ENCODE measurements around the gene CDKAL1. TPM values are rescaled to one million over a fixed set of nuclear protein-coding genes. Genes with fewer than 3 reads are reported as not detected.

The CDKAL1 gene
- total RNA-seq, 2 experiments from 2014 or later = 23.5 to 26.9 TPM

GRCh38 chr6:20851795-20852194, 317.5 kb downstream of the CDKAL1 start:
- H3K27me3 Mint-ChIP-seq = no peaks in the 10 kb centered on the region
- CTCF ChIA-PET = no interaction called here
- no peaks in the 10 kb centered on the region for H3K9me3 Mint-ChIP-seq
- POLR2A ChIA-PET = no interaction called here
- H3K27ac Mint-ChIP-seq = no peak overlapping the region
- H3K4me3 Mint-ChIP-seq = no peak overlapping the region
- no peak for DNase-seq
- H3K4me1 Mint-ChIP-seq = peaks cover 3% of the 10 kb centered on the region
- peaks cover 8% of the 10 kb centered on the region for H3K36me3 Mint-ChIP-seq (ENCODE audit: low read depth)

DNA sequence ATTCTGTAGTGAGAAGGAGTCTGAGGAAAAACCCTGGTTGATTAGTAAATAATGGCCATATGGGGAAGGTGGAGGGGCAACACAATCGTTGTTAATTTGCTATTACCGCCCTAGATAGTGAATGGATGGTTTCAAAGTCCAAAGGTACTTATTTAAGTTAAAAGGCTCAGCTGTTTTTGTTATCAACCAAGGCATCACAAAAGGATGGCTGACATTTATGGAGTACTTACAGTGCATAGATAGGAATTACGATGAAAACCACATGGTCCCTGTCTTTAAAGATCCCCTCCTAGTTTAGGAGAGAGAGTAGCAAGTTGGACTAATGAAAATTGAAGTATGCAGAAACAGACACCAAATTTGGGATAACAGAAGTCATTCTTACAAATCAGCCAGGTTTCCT, 319.6 kb downstream of the CDKAL1 start:
- POLR2A ChIA-PET = no interaction called here
- DNase-seq = no peak
- H3K36me3 Mint-ChIP-seq (ENCODE audit: low read depth) = no peaks in the 10 kb centered on the region

GRCh38 chr6:20856681-20857288, 322.5 kb downstream of the CDKAL1 start:
- DNase-seq = no peak
- ChIA-PET CTCF (no interaction called here), POLR2A (no interaction called here)
- Mint-ChIP-seq H3K4me3 (no peak overlapping the region), H3K4me1 (no peaks in the 10 kb centered on the region), H3K9me3 (no peaks in the 10 kb centered on the region), H3K27me3 (no peaks in the 10 kb centered on the region), H3K27ac (no peak overlapping the region), H3K36me3 (ENCODE audit: low read depth) (no peaks in the 10 kb centered on the region)

More for the DNA sequence above, 319.6 kb downstream of the CDKAL1 start:
- Mint-ChIP-seq H3K27ac (no peak overlapping the region), H3K4me1 (no peaks in the 10 kb centered on the region), H3K9me3 (no peaks in the 10 kb centered on the region), H3K4me3 (no peak overlapping the region), H3K27me3 (no peaks in the 10 kb centered on the region)
- CTCF ChIA-PET = no interaction called here

- Mint-ChIP-seq H3K27me3 (no peaks in the 10 kb centered on the region), H3K36me3 (ENCODE audit: low read depth) (no peaks in the 10 kb centered on the region), H3K4me1 (no peaks in the 10 kb centered on the region), H3K27ac (no peak overlapping the region), H3K4me3 (no peak overlapping the region), H3K9me3 (no peaks in the 10 kb centered on the region)
- ChIA-PET POLR2A (no interaction called here), CTCF (no interaction called here)
- no peak for DNase-seq
These were observed 327.2 kb downstream of the CDKAL1 start for GRCh38 chr6:20861481-20861880.

DNA sequence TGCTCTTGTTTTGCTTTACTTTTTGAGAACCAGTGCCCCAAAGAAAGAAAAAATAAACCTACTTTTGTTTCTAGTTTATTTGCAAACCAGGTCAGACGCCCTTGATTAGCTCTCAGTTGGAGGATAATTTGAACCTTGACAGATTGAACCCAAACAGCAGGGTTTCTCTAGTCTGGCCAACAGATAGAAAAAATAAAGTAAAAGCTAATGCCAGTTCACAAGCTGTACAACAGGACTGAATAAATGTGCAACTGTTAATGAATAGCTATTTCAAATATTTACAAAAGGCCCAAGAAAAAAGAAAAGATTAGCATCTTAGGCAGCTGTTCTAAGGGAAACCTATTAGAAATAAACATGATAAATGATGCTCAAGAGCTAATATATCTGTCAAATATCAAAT, 331.8 kb downstream of the CDKAL1 start:
- DNase-seq = no peak
- H3K27ac Mint-ChIP-seq = no peak overlapping the region
- H3K9me3 Mint-ChIP-seq = no peaks in the 10 kb centered on the region
- ChIA-PET POLR2A (no interaction called here), CTCF (interaction anchor here (0.7 kb wide), 1 partner anchor 58 kb away, joined by 3 read pairs; no protein-coding TSS in a partner anchor)
- peaks cover 1% of the 10 kb centered on the region for H3K36me3 Mint-ChIP-seq (ENCODE audit: low read depth)
- no peak overlapping the region for H3K4me3 Mint-ChIP-seq
- no peaks in the 10 kb centered on the region for H3K27me3 Mint-ChIP-seq
- H3K4me1 Mint-ChIP-seq = no peaks in the 10 kb centered on the region

DNA sequence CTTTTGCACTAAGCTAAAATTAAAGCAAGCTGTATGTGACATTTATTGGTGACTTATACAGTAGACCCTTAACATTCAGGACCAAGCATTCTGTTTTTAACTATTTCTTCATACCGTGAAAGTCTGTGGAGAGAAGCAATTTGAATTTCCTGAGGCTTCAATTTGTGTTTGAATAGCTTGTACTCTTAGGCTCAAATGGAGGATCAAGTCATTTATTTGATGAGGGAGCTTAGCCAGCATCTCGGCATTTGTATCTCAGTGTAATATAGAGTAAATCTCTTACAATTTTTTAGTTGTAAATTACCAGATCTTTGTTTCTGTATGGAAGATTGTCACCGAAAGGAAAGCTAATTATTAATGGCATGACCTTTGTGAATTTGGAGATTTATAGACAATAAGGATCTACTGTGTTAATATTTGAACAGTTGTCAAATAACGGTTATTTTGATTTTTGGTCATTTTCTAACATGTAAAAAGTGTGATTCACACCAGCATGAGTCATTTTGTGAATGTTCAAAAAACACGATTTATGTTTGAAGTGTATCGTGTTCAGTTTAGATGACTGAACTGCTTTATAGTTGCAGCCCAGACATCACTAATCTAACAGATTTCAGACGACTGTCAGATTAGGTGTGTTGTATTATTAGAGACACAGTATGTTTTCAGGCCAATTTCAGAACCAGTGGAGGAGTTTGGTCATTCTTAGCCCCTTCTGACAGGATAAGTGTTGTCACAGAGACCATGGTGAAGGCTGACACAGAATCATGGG, 332.9 kb downstream of the CDKAL1 start:
- H3K27ac Mint-ChIP-seq = no peak overlapping the region

DNA sequence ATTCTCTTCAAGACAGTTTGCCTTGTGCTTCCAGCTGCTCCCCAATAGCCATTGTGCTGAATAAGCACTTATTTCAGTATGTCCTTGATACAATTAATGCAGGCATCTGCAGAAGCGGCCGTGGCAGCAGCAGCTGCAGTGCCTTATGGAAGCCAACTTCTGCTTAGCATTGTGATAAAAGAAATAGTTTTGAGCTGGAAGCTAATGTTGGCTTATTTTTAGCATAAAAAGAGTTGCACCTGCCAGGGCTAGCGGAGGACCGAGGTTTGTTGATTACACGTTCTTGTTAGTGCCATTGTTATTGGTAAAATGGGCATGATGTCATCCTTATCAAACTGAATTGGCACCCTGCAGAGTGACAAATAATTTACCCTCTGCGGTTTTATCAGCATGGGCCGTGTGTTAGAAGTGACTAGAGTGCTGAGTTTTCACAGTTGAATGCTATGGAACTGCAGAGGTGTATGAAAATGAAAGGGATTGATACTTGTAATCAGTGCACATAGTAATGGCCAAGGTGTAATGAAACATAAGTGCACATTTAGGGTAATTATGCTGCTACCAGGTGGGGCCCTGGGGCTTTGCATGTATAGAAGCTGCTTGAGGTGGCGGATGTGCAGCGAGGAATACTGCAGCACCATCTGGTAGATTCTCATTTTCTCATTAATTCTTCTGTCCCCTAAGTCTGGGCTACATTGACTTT, 334.3 kb downstream of the CDKAL1 start:
- Mint-ChIP-seq H3K27ac (no peak overlapping the region), H3K4me1 (no peaks in the 10 kb centered on the region), H3K27me3 (no peaks in the 10 kb centered on the region), H3K36me3 (ENCODE audit: low read depth) (peaks cover 1% of the 10 kb centered on the region), H3K4me3 (no peak overlapping the region), H3K9me3 (no peaks in the 10 kb centered on the region)
- POLR2A ChIA-PET = no interaction called here
- CTCF ChIA-PET = no interaction called here
- no peak for DNase-seq

More for the DNA sequence above, 332.9 kb downstream of the CDKAL1 start:
- Mint-ChIP-seq H3K9me3 (no peaks in the 10 kb centered on the region), H3K27me3 (no peaks in the 10 kb centered on the region), H3K36me3 (ENCODE audit: low read depth) (peaks cover 1% of the 10 kb centered on the region), H3K4me3 (no peak overlapping the region), H3K4me1 (no peaks in the 10 kb centered on the region)
- no peak for DNase-seq
- POLR2A ChIA-PET = no interaction called here
- CTCF ChIA-PET = interaction anchor here (0.7 to 0.9 kb wide), 3 partner anchors 9 to 57 kb away, joined by 3 read pairs; no protein-coding TSS in a partner anchor

DNA sequence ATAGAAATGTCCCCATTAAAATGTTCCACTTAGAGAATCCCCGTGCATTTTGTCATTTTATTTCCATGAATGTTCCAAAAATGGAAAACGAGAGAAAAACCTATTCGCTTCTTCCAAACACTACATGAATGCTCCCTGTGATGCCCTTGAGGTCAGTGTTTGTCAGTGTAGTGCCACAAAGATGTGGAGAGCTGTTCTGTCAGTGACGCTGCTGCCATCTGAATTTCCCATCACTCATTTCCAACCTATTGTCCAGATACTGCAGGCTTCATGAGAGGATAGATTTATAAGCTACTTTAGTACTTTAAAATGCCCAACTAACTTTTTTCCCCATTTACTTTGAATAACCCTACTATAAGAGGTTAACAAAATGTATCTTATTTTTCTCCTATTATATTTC, 335.8 kb downstream of the CDKAL1 start:
- H3K27ac Mint-ChIP-seq = no peak overlapping the region
- no peak for DNase-seq
- H3K36me3 Mint-ChIP-seq (ENCODE audit: low read depth) = peaks cover 1% of the 10 kb centered on the region
- H3K4me3 Mint-ChIP-seq = no peak overlapping the region
- no peaks in the 10 kb centered on the region for H3K27me3 Mint-ChIP-seq
- H3K9me3 Mint-ChIP-seq = no peaks in the 10 kb centered on the region
- ChIA-PET CTCF (no interaction called here), POLR2A (no interaction called here)
- H3K4me1 Mint-ChIP-seq = no peaks in the 10 kb centered on the region

DNA sequence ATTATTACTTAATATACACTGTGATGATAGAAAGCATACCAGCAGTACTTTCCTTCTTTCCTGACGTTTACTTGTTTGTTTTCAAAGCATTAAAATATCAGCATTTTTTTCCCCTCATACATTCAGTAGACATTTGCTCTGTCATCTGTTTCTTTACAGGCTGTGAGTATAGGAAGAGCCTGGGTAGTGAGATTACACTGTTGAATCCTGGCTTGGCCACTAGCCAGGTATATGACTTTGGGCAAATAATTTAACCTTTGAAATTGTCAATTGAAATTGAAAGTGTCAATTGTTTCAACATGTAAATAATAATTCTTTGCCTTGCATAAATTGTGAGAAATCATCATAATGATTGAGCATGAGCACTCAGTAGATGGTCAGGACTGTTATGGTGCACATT, 336.2 kb downstream of the CDKAL1 start:
- H3K4me3 Mint-ChIP-seq = no peak overlapping the region
- no peak overlapping the region for H3K27ac Mint-ChIP-seq
- POLR2A ChIA-PET = no interaction called here
- H3K4me1 Mint-ChIP-seq = no peaks in the 10 kb centered on the region
- DNase-seq = no peak
- H3K36me3 Mint-ChIP-seq (ENCODE audit: low read depth) = peaks cover 1% of the 10 kb centered on the region
- no peaks in the 10 kb centered on the region for H3K9me3 Mint-ChIP-seq
- no peaks in the 10 kb centered on the region for H3K27me3 Mint-ChIP-seq
- CTCF ChIA-PET = no interaction called here

DNA sequence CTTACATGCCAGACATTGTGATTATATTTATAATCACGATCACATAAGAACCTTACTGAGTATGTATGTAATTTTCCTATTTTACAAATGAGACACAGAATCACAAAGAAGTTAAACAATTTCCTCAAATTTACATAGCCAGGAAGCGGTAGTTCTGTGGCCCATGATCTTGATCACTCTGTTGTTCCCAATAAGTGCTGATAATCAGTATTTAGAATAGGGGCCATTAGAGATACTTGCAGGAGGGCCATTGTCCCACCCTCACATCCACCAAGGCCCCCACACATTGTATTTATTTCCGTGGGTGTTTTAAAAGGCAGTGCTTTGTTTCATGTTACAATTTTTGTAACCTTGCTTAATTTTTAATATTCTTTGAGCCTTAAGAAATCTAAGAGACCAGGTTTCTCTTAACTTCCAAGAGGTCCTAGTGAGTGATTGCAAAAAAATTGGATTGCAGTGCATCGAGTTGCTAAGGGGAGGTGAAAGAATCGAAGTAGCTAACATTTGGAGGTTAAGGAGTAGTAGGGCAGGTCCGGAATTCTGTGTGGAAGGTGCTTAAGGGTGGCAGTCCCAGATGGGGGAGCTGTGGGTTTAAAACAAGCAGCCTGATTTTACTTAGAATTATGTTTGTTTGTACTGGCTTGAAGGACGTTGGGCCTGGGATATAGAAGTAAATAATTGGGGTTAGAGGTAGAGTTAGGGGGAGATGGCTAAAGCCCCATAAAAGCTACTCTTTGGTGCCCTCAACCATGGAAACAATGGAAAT, 339.4 kb downstream of the CDKAL1 start:
- peaks cover 1% of the 10 kb centered on the region for H3K36me3 Mint-ChIP-seq (ENCODE audit: low read depth)
- H3K27ac Mint-ChIP-seq = no peak overlapping the region
- H3K27me3 Mint-ChIP-seq = no peaks in the 10 kb centered on the region
- no peak overlapping the region for H3K4me3 Mint-ChIP-seq
- CTCF ChIA-PET = no interaction called here
- no peak for DNase-seq
- POLR2A ChIA-PET = no interaction called here
- H3K4me1 Mint-ChIP-seq = peaks cover 6% of the 10 kb centered on the region
- H3K9me3 Mint-ChIP-seq = no peaks in the 10 kb centered on the region

- ChIA-PET POLR2A (no interaction called here), CTCF (no interaction called here)
- Mint-ChIP-seq H3K4me3 (no peak overlapping the region), H3K27ac (no peak overlapping the region), H3K36me3 (ENCODE audit: low read depth) (peaks cover 4% of the 10 kb centered on the region), H3K9me3 (peaks cover 3% of the 10 kb centered on the region), H3K27me3 (no peaks in the 10 kb centered on the region), H3K4me1 (peaks cover 6% of the 10 kb centered on the region)
- DNase-seq = no peak
These were observed 341.2 kb downstream of the CDKAL1 start for GRCh38 chr6:20875369-20875963.

DNA sequence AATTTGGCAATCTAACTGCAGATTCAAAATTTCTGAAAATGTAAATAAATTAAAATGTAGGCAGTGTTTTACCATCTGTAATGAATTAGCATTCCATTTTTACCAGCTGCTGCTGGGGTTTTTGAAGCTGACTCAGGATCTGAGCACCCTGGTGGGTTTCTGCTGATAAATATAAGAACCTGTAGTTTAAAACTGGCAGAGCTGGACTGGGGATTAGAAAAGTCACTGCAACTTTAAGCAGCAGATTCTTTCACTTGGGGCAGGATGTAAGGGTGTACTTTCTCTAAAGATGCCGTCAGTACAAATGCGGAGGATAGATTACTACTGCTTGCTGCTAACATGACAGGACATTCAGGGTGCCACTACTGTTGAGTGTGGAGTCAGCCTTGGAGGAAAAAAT, 341.8 kb downstream of the CDKAL1 start:
- Mint-ChIP-seq H3K27me3 (no peaks in the 10 kb centered on the region), H3K9me3 (peaks cover 3% of the 10 kb centered on the region), H3K36me3 (ENCODE audit: low read depth) (peaks cover 4% of the 10 kb centered on the region), H3K4me1 (peaks cover 6% of the 10 kb centered on the region), H3K27ac (no peak overlapping the region), H3K4me3 (no peak overlapping the region)
- ChIA-PET CTCF (no interaction called here), POLR2A (no interaction called here)
- no peak for DNase-seq

GRCh38 chr6:20876561-20876960, 342.3 kb downstream of the CDKAL1 start:
- H3K9me3 Mint-ChIP-seq = peaks cover 3% of the 10 kb centered on the region
- no peak for DNase-seq
- no peak overlapping the region for H3K4me3 Mint-ChIP-seq
- H3K36me3 Mint-ChIP-seq (ENCODE audit: low read depth) = peaks cover 4% of the 10 kb centered on the region
- H3K27me3 Mint-ChIP-seq = no peaks in the 10 kb centered on the region
- ChIA-PET CTCF (no interaction called here), POLR2A (no interaction called here)
- H3K27ac Mint-ChIP-seq = no peak overlapping the region
- peaks cover 6% of the 10 kb centered on the region for H3K4me1 Mint-ChIP-seq
